NAMALWA (cell line): ENCODE data around the gene CCDC117.
"Not testable (repeated sequence)": the region's sequence is repeated elsewhere in the genome, so short reads cannot be mapped to it uniquely, and the experiment has no call there.

Source experiments
- DNase-seq: peaks from one replicate; pipeline ENCODE4 v3.0.0-alpha.2; 2015; ENCODE audit warnings: low spot score

CCDC117 gene

DNA sequence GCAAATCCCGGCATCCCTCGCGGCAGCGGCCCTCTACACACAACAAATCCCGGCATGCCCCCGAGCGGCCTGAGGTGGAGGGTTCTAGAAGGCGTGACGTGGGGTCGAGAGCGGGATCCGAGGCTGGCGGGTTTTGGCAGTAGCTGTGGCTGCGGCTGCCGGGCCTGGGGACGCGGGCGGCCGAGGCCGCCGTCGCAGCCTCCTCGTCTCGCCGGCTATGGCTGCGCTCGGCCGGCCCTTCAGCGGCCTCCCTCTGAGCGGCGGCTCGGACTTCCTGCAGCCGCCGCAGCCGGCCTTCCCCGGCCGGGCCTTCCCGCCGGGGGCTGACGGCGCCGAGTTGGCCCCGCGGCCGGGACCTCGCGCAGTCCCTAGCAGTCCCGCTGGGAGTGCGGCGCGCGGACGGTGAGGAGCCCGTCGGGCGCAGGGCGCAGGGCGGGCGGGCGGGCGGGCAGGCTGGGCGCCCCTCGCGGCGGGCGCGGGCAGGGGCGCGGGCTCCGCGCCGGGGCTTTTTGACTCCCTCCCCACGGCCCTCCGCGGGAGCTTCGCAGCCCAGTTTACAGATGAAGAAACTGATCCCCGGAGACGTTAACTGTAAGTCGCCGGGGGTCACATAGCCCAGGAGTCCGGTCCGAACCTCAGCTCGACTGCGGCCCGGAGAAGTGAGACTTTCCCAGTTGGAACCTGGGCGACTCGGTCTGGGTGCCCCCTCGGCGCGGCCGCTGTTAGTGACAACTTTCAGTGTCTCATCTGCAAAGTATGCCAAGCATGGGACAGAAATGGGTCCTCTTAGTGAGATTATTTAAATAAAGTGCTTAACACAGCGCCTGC lies at the start of gene CCDC117:
Gene CCDC117 (plus strand): TSS at position 63 of the 828 bp plus-strand sequence. CDS start 155 bp downstream, at position 218.
- peak; percentile 96 for DNase-seq

GRCh38 chr22:28728002-28728401 lies 44.5 kb upstream of the CCDC117 start:
- no peak for DNase-seq

GRCh38 chr22:28728621-28729313 lies 43.7 kb upstream of the CCDC117 start:
- no peak for DNase-seq

GRCh38 chr22:28730179-28730578 lies 42.3 kb upstream of the CCDC117 start:
- DNase-seq: no peak

GRCh38 chr22:28734393-28734792 lies 38.1 kb upstream of the CCDC117 start:
- no peak for DNase-seq

DNA sequence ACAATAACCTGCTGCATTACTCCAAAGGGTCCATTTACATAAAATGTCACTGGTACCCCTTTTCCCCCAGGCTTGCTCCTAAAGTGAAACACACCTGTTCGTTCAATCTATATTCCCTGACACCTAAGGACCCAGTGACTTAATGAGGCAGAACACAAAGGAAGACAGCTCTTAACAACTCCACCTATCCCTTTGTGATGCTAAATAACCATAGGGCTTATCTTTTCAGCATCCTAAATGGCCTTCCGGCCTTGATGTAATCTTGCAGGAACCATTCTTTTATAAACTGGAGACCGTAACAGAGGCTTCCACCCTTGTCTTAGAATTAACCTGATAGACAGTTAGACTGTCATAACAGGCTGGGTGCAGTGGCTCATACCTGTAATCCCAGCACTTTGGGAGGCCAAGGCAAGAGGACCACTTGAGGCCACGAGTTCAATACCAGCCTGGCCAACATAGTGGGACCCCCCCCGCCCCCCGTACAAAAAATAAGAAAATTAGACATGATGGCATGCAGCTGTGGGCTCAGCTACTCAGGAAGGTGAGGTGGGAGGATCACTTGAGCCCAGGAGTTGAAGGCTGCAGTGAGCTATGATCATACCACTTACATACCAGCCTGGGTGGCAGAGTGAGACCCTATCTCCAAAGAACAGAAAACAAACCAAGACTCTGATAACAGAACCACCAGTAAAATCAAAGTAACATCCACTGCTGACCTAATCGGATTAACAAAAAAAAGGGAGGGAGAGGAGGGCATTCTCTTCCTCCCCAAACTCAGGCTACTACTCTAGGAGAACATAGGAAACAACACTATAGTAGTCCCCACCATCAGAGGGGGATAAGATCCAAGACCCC lies 36.0 kb upstream of the CCDC117 start:
- DNase-seq: no peak

GRCh38 chr22:28737701-28738100 lies 34.8 kb upstream of the CCDC117 start:
- DNase-seq: no peak

DNA sequence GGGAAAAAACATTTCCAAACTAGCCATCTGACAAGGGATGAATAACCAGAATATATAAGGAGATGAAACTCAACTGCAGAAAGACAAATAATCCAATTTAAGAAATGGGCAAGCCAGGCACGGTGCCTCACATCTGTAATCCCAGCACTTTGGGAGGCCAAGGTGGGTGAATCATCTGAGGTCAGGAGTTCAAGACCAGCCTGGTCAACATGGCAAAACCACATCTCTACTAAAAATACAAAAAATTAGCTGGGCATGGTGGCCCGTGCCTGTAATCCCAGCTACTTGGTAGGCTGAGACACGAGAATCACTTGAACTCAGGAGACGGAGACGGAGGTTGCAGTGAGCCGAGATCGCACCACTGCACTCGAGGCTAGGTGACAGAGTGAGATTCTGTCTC lies 33.6 kb upstream of the CCDC117 start:
- DNase-seq: not testable (repeated sequence)

GRCh38 chr22:28741200-28741784 lies 31.2 kb upstream of the CCDC117 start:
- DNase-seq: no peak

DNA sequence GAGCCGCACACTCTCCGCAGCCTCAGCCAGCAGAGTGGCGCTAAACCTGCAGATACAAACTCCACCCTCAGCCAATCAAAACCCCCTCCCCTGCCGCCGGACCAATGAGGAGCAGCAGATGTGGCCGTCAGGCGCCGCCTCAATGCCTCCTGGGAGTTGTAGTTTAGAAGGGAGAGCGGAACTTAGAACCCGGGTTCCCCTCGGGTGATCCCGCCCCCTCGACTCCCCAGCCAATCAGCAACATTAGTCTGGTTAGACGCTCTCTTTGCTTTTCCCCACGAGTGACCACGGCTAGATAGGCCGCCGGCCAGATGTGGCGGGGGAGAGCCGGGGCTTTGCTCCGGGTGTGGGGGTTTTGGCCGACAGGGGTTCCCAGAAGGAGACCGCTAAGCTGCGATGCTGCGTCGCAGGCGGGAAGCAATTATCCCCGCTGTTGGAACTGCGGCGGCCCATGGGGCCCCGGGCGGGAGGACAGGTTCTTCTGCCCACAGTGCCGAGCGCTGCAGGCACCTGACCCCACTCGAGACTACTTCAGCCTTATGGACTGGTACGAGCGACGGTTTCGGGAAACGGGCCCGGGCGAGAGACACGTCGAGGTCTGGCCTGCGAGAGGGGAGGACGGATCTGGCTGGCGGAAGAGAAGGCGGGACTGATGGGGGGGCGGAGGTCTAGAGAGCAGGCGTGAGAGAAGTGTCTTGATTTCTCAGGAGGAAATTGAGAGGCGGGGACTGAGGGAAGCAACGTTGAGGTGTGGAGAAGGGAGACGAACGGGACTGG lies 30.5 kb upstream of the CCDC117 start, which contains the start of the genes CHEK2 and HSCB:
Gene CHEK2 (minus strand): TSS at position 36 of the 777 bp plus-strand sequence. CDS start 7,099 bp downstream, outside the sequence.
Gene HSCB (plus strand): TSS at position 255 of the 777 bp plus-strand sequence. CDS start 57 bp downstream, at position 312.
- peak; percentile 99 for DNase-seq

GRCh38 chr22:28742562-28742962 lies 29.9 kb upstream of the CCDC117 start:
- DNase-seq: no peak

DNA sequence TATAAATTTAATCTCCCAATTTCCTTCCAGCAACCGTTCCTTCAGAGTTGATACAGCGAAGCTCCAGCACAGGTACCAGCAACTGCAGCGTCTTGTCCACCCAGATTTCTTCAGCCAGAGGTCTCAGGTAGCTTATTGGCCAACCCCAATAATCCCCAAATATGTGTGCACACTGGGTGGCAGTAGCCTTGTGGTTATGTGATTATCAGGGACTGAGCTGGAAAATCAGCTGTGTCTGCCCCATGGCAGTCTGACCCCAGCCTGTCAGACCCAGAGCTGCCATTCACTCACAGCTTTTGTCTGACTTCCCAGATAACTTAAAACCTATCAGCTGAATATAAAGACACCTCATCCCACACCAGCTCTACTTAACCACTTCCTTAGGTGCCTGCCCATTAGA lies 28.6 kb upstream of the CCDC117 start:
- no peak for DNase-seq

DNA sequence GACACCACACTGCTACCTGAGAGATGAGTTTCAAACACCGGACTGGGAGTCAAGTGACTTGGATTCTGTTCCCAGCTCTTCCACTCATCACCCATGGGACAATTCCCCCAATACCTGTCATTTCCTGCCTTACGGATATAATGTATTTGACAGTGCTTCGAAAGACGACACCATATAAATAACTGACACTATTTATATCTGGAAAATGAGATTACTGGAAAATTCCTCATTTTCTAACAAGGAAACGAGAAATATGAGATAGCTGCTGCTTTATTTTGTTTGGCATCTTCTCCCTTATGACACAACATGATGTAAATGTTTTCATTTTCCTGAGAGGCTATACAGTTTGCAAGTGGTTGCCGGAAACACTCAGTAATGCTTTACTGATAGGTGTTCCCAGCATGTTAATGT lies 22.0 kb upstream of the CCDC117 start:
- DNase-seq: no peak

- DNase-seq: not testable (repeated sequence)
These were observed 18.0 kb upstream of the CCDC117 start for GRCh38 chr22:28754512-28754911.

DNA sequence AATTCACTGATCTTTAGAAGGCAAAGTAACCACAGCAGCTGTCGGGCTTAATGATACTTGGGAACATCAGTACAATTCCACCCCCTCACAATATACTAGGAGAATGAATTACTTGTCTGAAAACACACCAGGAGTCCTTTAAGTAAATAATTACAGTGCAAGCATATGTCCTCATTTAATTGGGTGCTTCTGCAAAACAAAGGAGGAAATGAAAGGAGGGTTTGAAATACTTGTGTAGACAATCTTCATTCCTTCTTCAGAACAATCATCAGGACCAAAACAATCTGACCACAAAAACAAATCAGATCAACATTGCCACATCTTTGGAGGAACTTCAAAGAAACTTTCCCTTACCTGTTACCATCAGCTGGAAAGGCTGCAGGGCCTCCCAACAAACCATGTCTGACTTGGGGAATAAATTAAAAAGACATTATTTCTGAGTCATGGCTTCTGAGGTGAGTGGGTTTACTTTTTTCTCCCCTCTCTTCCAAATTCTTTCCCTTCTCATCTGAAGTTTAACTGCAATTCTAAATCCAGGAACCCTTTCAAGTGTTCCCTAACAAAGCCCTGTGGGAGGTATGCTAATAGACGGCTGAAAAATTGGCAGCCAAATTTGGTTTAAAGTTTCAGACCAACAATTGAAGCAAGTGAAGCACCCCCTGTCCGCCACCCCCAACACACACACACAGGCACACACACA lies 12.5 kb upstream of the CCDC117 start:
- peak; percentile 23 for DNase-seq

DNA sequence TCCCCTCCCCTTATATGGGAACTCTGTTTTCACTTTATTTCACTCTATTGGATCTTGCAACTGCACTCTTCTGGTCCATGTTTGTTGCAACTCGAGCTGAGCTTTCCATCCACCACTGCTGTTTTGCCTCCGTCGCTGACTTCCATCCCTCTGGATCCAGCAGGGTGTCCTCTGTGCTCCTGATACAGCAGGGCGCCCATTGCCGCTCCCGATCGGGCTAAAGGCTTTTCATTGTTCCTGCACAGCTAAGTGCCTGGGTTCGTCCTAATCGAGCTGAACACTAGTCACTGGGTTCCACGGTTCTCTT lies 11.1 kb upstream of the CCDC117 start:
- no peak for DNase-seq

DNA sequence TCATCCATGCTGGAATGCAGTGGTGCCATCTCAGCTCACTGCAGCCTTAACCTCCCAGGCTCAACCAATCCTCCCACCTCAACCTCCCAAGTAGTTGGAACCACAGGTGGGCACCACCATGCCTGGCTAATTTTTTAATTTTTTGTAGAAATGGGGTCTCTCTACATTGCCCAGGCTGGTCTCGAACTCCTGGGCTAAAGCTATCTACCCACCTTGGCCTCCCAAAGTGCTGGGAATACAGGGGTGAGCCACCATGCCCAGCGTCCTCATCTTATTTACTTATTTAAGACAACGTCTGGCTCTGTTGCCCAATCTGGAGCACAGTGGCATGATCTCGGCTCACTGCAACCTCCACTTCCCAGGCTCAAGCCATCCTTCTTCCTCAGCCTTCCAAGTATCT lies 10.5 kb upstream of the CCDC117 start:
- DNase-seq: not testable (repeated sequence)

DNA sequence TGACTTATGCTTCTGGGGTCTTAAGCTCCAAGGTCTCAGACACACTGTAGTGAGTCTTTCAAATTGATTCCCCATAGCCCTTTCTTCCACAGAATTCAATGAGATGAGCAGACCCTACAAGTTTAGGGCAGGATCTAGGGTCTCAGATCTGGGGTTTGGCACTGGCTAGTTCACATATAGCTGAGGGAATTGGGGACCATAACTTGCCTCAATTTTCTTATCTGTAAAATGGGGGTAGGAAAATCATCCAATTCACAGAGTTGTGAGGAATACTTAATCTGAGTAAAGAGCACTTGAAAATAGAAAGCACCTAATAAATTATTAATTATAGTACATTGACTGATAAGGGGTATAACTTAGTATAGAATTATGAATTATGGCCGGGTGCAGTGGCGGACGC lies 5.9 kb upstream of the CCDC117 start:
- no peak for DNase-seq

- DNase-seq: peak; percentile 35
These were observed 3.6 kb upstream of the CCDC117 start for GRCh38 chr22:28768701-28769393.
